Nephron (organoid): ENCODE results near the gene MCRS1.
"Not testable (repeated sequence)": the region's sequence is repeated elsewhere in the genome, so short reads cannot be mapped to it uniquely, and the experiment has no call there.

Source experiments
- H3K27ac Mint-ChIP-seq, 3 experiments: 2 replicates each; pipeline ENCODE4 v1.8.0; 2020; ENCODE audit warnings: mixed read lengths in 3 of 3, mild to moderate bottlenecking in 2 of 3, moderate library complexity in 1 of 3
- H3K27me3 Mint-ChIP-seq: 2 replicates; pipeline ENCODE4 v1.8.0; 2021; ENCODE audit warnings: low read depth, mild to moderate bottlenecking, moderate library complexity, mixed read lengths
- H3K36me3 Mint-ChIP-seq: 2 replicates; pipeline ENCODE4 v1.8.0; 2020; ENCODE audit warnings: low read depth, mixed read lengths
- H3K4me1 Mint-ChIP-seq: 2 replicates; pipeline ENCODE4 v1.8.0; 2020; ENCODE audit warnings: mixed read lengths
- H3K4me3 Mint-ChIP-seq, 3 experiments: 2 replicates each; pipeline ENCODE4 v1.8.0; 2020; ENCODE audit warnings: mild to moderate bottlenecking in 3 of 3, mixed read lengths in 3 of 3, moderate library complexity in 2 of 3
- H3K9me3 Mint-ChIP-seq: 2 replicates; pipeline ENCODE4 v1.8.0; 2020; ENCODE audit warnings: mixed read lengths
- TF ChIP-seq, protein P1 (sequence below), 3 experiments: fragments of 200-600 bp; sonication (generic); IDR thresholded peaks; one replicate each; pipeline ENCODE4 v1.5.0; 2021; ENCODE audit warnings: antibody characterized with exemption in 3 of 3; ENCODE audit not compliant: unreplicated experiment in 3 of 3

Gene MCRS1

DNA sequence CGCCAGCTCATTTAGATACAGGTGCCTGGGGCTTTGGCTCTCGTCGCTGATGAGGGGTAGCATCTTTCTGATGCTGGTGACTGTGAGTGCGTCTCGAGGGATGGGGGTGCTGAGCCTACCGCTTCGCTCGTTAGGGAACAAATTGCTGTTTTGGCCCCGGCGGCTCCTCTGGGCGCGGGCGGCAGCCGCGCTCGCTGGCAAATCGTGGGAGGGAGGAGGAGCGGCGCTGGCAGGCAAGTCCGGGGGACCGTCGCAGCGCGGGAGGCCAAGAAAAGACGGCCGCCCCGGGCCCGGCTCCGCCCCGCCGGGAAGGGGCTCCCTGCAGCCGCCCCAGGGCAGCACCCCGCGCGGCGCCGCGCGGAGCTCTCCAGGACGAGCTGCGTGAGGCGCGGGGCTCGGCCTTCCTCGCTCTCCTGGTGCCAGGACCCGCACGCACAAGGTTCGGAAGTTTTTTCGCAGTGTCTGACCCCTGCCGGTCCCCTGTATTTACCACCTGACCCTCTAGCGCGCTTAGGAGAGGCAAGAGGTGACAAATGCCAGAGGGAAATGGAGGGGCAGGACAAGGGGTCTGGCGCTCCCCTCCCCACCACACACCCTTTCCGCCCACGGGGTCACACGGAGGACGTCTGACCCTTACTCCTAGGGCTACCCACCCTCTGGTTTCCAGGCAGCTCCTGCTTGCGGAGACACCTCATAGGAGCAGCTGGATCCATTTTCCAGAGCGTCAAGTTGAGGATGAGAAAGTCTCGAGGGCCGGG is 30.0 kb downstream of the MCRS1 start:
- H3K27ac Mint-ChIP-seq: no peak overlapping the region
- no peaks in the 10 kb centered on the region for H3K9me3 Mint-ChIP-seq

DNA sequence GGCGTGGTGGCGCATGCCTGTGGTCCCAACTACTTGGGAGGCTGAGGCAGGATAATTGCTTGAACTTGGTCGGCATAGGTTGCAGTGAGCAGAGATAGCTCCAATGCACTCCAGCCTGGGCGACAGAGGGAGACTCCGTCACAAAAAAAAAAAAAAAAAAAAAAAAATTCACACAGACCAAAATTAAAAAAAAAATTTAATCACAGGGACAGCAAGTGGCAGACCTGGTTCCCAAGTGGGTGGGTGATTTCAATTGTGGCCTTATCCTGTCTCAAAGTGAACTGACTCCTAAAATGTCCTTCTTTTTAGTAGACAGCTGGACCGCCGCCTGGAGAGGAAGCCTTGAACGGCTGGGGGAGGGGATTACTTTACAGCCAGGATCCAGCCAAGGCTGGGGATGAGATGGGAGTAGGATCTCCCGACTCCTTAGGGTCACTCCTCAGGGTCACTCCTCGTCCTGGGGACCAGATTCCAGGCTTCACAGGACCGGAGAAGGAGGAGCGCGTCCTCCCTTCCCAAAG is 30.7 kb downstream of the MCRS1 start:
- H3K27me3 Mint-ChIP-seq: peaks cover 71% of the 10 kb centered on the region
- TF ChIP-seq, protein P1, sequence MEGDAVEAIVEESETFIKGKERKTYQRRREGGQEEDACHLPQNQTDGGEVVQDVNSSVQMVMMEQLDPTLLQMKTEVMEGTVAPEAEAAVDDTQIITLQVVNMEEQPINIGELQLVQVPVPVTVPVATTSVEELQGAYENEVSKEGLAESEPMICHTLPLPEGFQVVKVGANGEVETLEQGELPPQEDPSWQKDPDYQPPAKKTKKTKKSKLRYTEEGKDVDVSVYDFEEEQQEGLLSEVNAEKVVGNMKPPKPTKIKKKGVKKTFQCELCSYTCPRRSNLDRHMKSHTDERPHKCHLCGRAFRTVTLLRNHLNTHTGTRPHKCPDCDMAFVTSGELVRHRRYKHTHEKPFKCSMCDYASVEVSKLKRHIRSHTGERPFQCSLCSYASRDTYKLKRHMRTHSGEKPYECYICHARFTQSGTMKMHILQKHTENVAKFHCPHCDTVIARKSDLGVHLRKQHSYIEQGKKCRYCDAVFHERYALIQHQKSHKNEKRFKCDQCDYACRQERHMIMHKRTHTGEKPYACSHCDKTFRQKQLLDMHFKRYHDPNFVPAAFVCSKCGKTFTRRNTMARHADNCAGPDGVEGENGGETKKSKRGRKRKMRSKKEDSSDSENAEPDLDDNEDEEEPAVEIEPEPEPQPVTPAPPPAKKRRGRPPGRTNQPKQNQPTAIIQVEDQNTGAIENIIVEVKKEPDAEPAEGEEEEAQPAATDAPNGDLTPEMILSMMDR (IDR thresholded peaks at IDR 0.05; ENCODE audit: unreplicated experiment in 3 of 3): no peak
- H3K4me3 Mint-ChIP-seq: peak overlapping the region; percentile 80 to 82 (median 81)

More for the DNA sequence above, 30.0 kb downstream of the MCRS1 start:
- Mint-ChIP-seq H3K36me3 (no peaks in the 10 kb centered on the region), H3K27me3 (peaks cover 77% of the 10 kb centered on the region), H3K4me1 (peaks cover 24% of the 10 kb centered on the region), H3K4me3 (peak overlapping the region; percentile 80 to 82 (median 81))
- TF ChIP-seq, protein P1 (IDR thresholded peaks at IDR 0.05; ENCODE audit: unreplicated experiment in 3 of 3): no peak

DNA sequence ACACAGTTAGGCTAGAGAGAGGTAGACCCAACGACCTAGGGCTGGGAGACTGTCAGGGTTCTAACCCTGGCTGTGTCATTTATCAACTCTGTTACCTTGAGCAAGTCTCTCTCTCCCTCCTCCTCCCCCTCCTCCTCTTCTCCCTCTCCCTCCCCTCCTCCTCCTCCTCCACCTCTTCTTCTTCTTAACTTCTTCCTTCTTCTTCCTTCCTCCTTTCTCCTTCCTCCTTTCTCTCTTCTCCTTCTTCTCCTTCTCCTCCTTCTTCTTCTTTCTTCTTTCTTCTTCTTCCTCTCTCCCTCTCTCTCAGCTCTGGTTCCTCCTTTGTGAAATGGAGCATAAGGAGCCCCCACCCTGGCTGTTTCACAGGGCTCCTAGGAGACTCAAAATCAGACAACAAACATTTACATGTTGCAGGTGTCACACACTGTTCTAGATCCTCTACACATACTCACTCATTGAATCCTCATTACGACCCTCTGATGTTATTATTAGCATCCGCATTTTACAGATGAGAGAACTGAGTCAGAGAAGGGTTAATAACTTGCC is 31.3 kb downstream of the MCRS1 start:
- H3K27me3 Mint-ChIP-seq: peaks cover 64% of the 10 kb centered on the region
- TF ChIP-seq, protein P1 (IDR thresholded peaks at IDR 0.05; ENCODE audit: unreplicated experiment in 3 of 3): no peak
- no peaks in the 10 kb centered on the region for H3K36me3 Mint-ChIP-seq
- H3K4me1 Mint-ChIP-seq: peaks cover 24% of the 10 kb centered on the region
- H3K27ac Mint-ChIP-seq: no peak overlapping the region
- H3K9me3 Mint-ChIP-seq: no peaks in the 10 kb centered on the region
- H3K4me3 Mint-ChIP-seq: peak overlapping the region; percentile 58 to 81 (median 80)

More for the DNA sequence above, 30.7 kb downstream of the MCRS1 start:
- Mint-ChIP-seq H3K36me3 (no peaks in the 10 kb centered on the region), H3K9me3 (no peaks in the 10 kb centered on the region), H3K27ac (no peak overlapping the region), H3K4me1 (peaks cover 24% of the 10 kb centered on the region)

DNA sequence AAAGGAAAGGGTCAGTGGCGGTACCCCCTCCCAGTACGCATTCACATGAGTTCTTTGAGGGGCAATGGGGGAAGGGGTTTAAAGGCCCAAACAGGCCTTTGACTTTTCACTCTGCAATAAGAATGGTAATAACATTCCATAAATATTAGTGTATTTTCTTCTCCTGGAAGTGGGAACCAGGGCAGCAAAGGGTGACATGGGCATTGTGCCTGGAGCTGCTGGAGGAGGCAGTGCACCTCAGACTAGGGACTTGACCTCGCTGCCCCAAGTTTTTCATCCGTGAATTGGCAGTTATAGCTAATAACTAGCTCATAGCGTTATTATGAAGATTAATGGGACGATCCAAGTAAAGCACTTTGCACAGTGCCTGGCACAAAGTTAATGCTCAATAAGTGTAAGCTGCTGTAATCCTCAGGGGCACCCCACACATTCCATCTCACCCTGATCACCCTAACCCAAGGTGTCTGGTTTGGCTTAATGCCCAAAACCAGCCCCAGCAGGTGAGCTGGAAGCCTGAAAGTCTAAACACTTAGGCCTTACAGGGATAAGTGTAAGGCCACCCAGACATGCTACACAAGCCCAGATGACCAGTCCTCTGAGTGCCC is 31.9 kb downstream of the MCRS1 start:
- Mint-ChIP-seq H3K4me1 (peaks cover 24% of the 10 kb centered on the region), H3K4me3 (peak overlapping the region; percentile 19 to 80 (median 36)), H3K27me3 (peaks cover 58% of the 10 kb centered on the region), H3K27ac (peak overlapping the region in 1 of 3 experiments; percentile 44), H3K9me3 (no peaks in the 10 kb centered on the region), H3K36me3 (no peaks in the 10 kb centered on the region)
- TF ChIP-seq, protein P1 (IDR thresholded peaks at IDR 0.05; ENCODE audit: unreplicated experiment in 3 of 3): no peak

DNA sequence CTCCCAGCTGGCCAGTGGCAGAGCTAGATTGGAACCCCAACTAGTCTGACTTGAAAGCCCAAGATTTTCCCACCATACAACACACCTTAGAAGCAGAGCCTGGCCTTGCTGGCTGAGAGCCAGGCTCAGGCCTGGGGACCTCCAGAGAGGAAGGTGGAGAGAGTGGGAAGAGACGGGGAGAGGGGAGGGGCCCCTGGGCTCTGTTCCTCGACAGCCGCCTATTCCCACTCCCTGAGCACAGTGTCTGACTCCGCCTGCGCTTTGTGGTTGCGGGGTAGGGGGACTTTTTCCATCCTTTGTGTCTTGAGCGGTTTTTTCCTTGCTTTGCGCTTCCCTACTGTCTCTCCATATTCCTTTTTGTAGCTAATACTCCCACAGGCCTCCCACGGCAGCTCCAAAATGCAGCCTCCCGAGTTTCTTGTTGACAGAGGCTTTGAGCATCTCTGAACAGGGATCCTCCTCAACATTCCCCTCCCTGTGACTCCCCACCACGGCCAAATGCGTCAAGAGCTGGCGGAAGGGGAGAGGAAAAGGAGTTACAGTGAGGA is 33.1 kb downstream of the MCRS1 start:
- H3K27me3 Mint-ChIP-seq: peaks cover 46% of the 10 kb centered on the region
- H3K9me3 Mint-ChIP-seq: no peaks in the 10 kb centered on the region
- peak overlapping the region; percentile 35 to 85 (median 80) for H3K27ac Mint-ChIP-seq
- peak overlapping the region; percentile 29 to 53 (median 31) for H3K4me3 Mint-ChIP-seq
- TF ChIP-seq, protein P1 (IDR thresholded peaks at IDR 0.05; ENCODE audit: unreplicated experiment in 3 of 3): no peak
- H3K4me1 Mint-ChIP-seq: peaks cover 15% of the 10 kb centered on the region
- peaks cover 4% of the 10 kb centered on the region for H3K36me3 Mint-ChIP-seq

DNA sequence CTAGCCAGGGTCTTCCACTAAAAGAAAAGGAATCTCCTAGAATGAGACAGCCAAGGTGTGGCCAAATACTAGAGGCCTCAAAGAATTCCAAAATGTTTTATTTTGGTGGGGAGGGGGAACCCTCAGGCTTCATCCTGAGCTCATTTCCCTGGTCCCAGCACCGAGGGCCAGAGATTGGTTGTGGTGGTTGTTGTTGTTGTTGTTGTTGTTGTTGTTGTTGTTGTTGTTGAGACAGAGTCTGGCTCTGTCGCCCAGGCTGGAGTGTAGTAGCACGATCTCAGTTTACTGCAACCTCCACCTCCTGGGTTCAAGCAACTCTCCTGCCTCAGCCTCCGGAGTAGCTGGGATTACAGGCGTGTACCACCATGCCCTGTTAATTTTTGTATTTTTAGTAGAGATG is 33.8 kb downstream of the MCRS1 start:
- H3K27ac Mint-ChIP-seq, H3K36me3 Mint-ChIP-seq, H3K9me3 Mint-ChIP-seq: not testable (repeated sequence)
- peak overlapping the region in 1 of 3 experiments; percentile 21 for H3K4me3 Mint-ChIP-seq
- H3K4me1 Mint-ChIP-seq: peaks cover 15% of the 10 kb centered on the region
- peaks cover 40% of the 10 kb centered on the region for H3K27me3 Mint-ChIP-seq
